ENCODE results near the gene CNTNAP2.

The CNTNAP2 gene

GRCh38 chr7:146345251-146345650 lies 228.7 kb downstream of the CNTNAP2 start:
- Histone ChIP-seq H4K5ac (ENCODE audit: low read length) (no peak overlapping the region), H4K8ac (ENCODE audit: low read depth, low read length) (no peak overlapping the region), H3K4me1 (ENCODE audit: control insufficient read depth, low read depth, low read length) (no peaks in the 10 kb centered on the region), H3K4me2 (ENCODE audit: low read length) (no peak overlapping the region), H2BK15ac (replicated peaks; ENCODE audit: low read depth) (no peak overlapping the region), H3K27ac (ENCODE audit: low read depth, low read length) (no peak overlapping the region), H3K36me3 (ENCODE audit: control insufficient read depth, insufficient read depth, low read length) (no peaks in the 10 kb centered on the region), H2BK5ac (ENCODE audit: low read length) (no peak overlapping the region), H3K4ac (ENCODE audit: low read depth, low read length) (no peak overlapping the region), H2BK120ac (ENCODE audit: low read depth, low read length) (no peak overlapping the region), H3K56ac (ENCODE audit: low read length) (no peak overlapping the region), H3K4me3 (ENCODE audit: low read length) (no peak overlapping the region), H2AK5ac (ENCODE audit: low read length) (no peak overlapping the region), H3K27me3 (ENCODE audit: insufficient read depth, low read length, poor library complexity) (no peaks in the 10 kb centered on the region), H3K79me1 (ENCODE audit: low read length) (no peaks in the 10 kb centered on the region), H3K18ac (ENCODE audit: low read length) (no peak overlapping the region), H3K9ac (ENCODE audit: low read length) (no peak overlapping the region), H3K79me2 (ENCODE audit: control insufficient read depth, insufficient read depth, low read length) (no peaks in the 10 kb centered on the region), H3K23ac (ENCODE audit: low read length) (no peak overlapping the region)
- peak; percentile 13 for DNase-seq
- no CpG with 5 or more reads among the region's 6 CpGs for WGBS (ENCODE audit: extremely low coverage, insufficient coverage, low lambda C conversion rate)

- H4K5ac ChIP-seq (ENCODE audit: low read length): no peak overlapping the region
- no peak overlapping the region for H3K27ac ChIP-seq (ENCODE audit: low read depth, low read length)
- H2BK15ac ChIP-seq (replicated peaks; ENCODE audit: low read depth): no peak overlapping the region
- no peak overlapping the region for H2AK5ac ChIP-seq (ENCODE audit: low read length)
- H3K4me3 ChIP-seq (ENCODE audit: low read length): no peak overlapping the region
- H3K79me1 ChIP-seq (ENCODE audit: low read length): no peaks in the 10 kb centered on the region
- H3K36me3 ChIP-seq (ENCODE audit: control insufficient read depth, insufficient read depth, low read length): no peaks in the 10 kb centered on the region
- H4K8ac ChIP-seq (ENCODE audit: low read depth, low read length): no peak overlapping the region
- WGBS (ENCODE audit: extremely low coverage, insufficient coverage, low lambda C conversion rate): no CpG with 5 or more reads among the region's 5 CpGs
- no peaks in the 10 kb centered on the region for H3K79me2 ChIP-seq (ENCODE audit: control insufficient read depth, insufficient read depth, low read length)
- no peak overlapping the region for H3K9ac ChIP-seq (ENCODE audit: low read length)
- H3K27me3 ChIP-seq (ENCODE audit: insufficient read depth, low read length, poor library complexity): no peaks in the 10 kb centered on the region
- peak; percentile 77 for DNase-seq
- no peak overlapping the region for H2BK120ac ChIP-seq (ENCODE audit: low read depth, low read length)
- no peak overlapping the region for H3K4me2 ChIP-seq (ENCODE audit: low read length)
- no peak overlapping the region for H2BK5ac ChIP-seq (ENCODE audit: low read length)
- no peaks in the 10 kb centered on the region for H3K4me1 ChIP-seq (ENCODE audit: control insufficient read depth, low read depth, low read length)
- H3K18ac ChIP-seq (ENCODE audit: low read length): no peak overlapping the region
- no peak overlapping the region for H3K56ac ChIP-seq (ENCODE audit: low read length)
- no peak overlapping the region for H3K4ac ChIP-seq (ENCODE audit: low read depth, low read length)
- H3K23ac ChIP-seq (ENCODE audit: low read length): no peak overlapping the region
These were observed 229.5 kb downstream of the CNTNAP2 start for GRCh38 chr7:146346096-146346495.

- H3K4ac ChIP-seq (ENCODE audit: low read depth, low read length): no peak overlapping the region
- H2BK120ac ChIP-seq (ENCODE audit: low read depth, low read length): no peak overlapping the region
- no peaks in the 10 kb centered on the region for H3K79me2 ChIP-seq (ENCODE audit: control insufficient read depth, insufficient read depth, low read length)
- WGBS (ENCODE audit: extremely low coverage, insufficient coverage, low lambda C conversion rate): no CpG with 5 or more reads among the region's 1 CpG
- H3K36me3 ChIP-seq (ENCODE audit: control insufficient read depth, insufficient read depth, low read length): no peaks in the 10 kb centered on the region
- H4K5ac ChIP-seq (ENCODE audit: low read length): no peak overlapping the region
- no peak overlapping the region for H3K56ac ChIP-seq (ENCODE audit: low read length)
- H2BK5ac ChIP-seq (ENCODE audit: low read length): no peak overlapping the region
- H3K27me3 ChIP-seq (ENCODE audit: insufficient read depth, low read length, poor library complexity): no peaks in the 10 kb centered on the region
- DNase-seq: no peak
- H3K4me2 ChIP-seq (ENCODE audit: low read length): no peak overlapping the region
- no peak overlapping the region for H3K18ac ChIP-seq (ENCODE audit: low read length)
- H3K79me1 ChIP-seq (ENCODE audit: low read length): no peaks in the 10 kb centered on the region
- H3K4me1 ChIP-seq (ENCODE audit: control insufficient read depth, low read depth, low read length): no peaks in the 10 kb centered on the region
- H3K23ac ChIP-seq (ENCODE audit: low read length): no peak overlapping the region
- no peak overlapping the region for H2BK15ac ChIP-seq (replicated peaks; ENCODE audit: low read depth)
- H3K4me3 ChIP-seq (ENCODE audit: low read length): no peak overlapping the region
- no peak overlapping the region for H4K8ac ChIP-seq (ENCODE audit: low read depth, low read length)
- H3K9ac ChIP-seq (ENCODE audit: low read length): no peak overlapping the region
- H2AK5ac ChIP-seq (ENCODE audit: low read length): no peak overlapping the region
- H3K27ac ChIP-seq (ENCODE audit: low read depth, low read length): no peak overlapping the region
These were observed 238.6 kb downstream of the CNTNAP2 start for GRCh38 chr7:146355216-146355615.

GRCh38 chr7:146359176-146359575 lies 242.6 kb downstream of the CNTNAP2 start:
- no peak overlapping the region for H3K56ac ChIP-seq (ENCODE audit: low read length)
- no peak overlapping the region for H2BK120ac ChIP-seq (ENCODE audit: low read depth, low read length)
- WGBS (ENCODE audit: extremely low coverage, insufficient coverage, low lambda C conversion rate): no CpG with 5 or more reads among the region's 2 CpGs
- no peak overlapping the region for H3K23ac ChIP-seq (ENCODE audit: low read length)
- H3K4me2 ChIP-seq (ENCODE audit: low read length): no peak overlapping the region
- no peak overlapping the region for H3K27ac ChIP-seq (ENCODE audit: low read depth, low read length)
- H4K8ac ChIP-seq (ENCODE audit: low read depth, low read length): no peak overlapping the region
- H2BK15ac ChIP-seq (replicated peaks; ENCODE audit: low read depth): no peak overlapping the region
- H2BK5ac ChIP-seq (ENCODE audit: low read length): no peak overlapping the region
- no peaks in the 10 kb centered on the region for H3K36me3 ChIP-seq (ENCODE audit: control insufficient read depth, insufficient read depth, low read length)
- no peak overlapping the region for H3K4ac ChIP-seq (ENCODE audit: low read depth, low read length)
- no peak overlapping the region for H4K5ac ChIP-seq (ENCODE audit: low read length)
- no peak overlapping the region for H3K4me3 ChIP-seq (ENCODE audit: low read length)
- DNase-seq: no peak
- no peak overlapping the region for H2AK5ac ChIP-seq (ENCODE audit: low read length)
- H3K79me1 ChIP-seq (ENCODE audit: low read length): no peaks in the 10 kb centered on the region
- H3K18ac ChIP-seq (ENCODE audit: low read length): no peak overlapping the region
- H3K79me2 ChIP-seq (ENCODE audit: control insufficient read depth, insufficient read depth, low read length): no peaks in the 10 kb centered on the region
- no peaks in the 10 kb centered on the region for H3K4me1 ChIP-seq (ENCODE audit: control insufficient read depth, low read depth, low read length)
- no peaks in the 10 kb centered on the region for H3K27me3 ChIP-seq (ENCODE audit: insufficient read depth, low read length, poor library complexity)
- H3K9ac ChIP-seq (ENCODE audit: low read length): no peak overlapping the region

- DNase-seq: no peak
These were observed 250.3 kb downstream of the CNTNAP2 start for GRCh38 chr7:146366938-146367337.

GRCh38 chr7:146370171-146370570 lies 253.6 kb downstream of the CNTNAP2 start:
- H3K23ac ChIP-seq (ENCODE audit: low read length): no peak overlapping the region
- H3K27ac ChIP-seq (ENCODE audit: low read depth, low read length): no peak overlapping the region
- H3K9ac ChIP-seq (ENCODE audit: low read length): no peak overlapping the region
- H3K27me3 ChIP-seq (ENCODE audit: insufficient read depth, low read length, poor library complexity): no peaks in the 10 kb centered on the region
- H3K36me3 ChIP-seq (ENCODE audit: control insufficient read depth, insufficient read depth, low read length): no peaks in the 10 kb centered on the region
- no peak for DNase-seq
- H3K4me3 ChIP-seq (ENCODE audit: low read length): no peak overlapping the region
- no peak overlapping the region for H2AK5ac ChIP-seq (ENCODE audit: low read length)
- no peak overlapping the region for H3K4me2 ChIP-seq (ENCODE audit: low read length)
- H3K18ac ChIP-seq (ENCODE audit: low read length): peak overlapping the region; percentile 18
- no peak overlapping the region for H2BK5ac ChIP-seq (ENCODE audit: low read length)
- no CpG with 5 or more reads among the region's 9 CpGs for WGBS (ENCODE audit: extremely low coverage, insufficient coverage, low lambda C conversion rate)
- H3K4me1 ChIP-seq (ENCODE audit: control insufficient read depth, low read depth, low read length): no peaks in the 10 kb centered on the region
- no peak overlapping the region for H4K5ac ChIP-seq (ENCODE audit: low read length)
- no peak overlapping the region for H2BK120ac ChIP-seq (ENCODE audit: low read depth, low read length)
- no peaks in the 10 kb centered on the region for H3K79me2 ChIP-seq (ENCODE audit: control insufficient read depth, insufficient read depth, low read length)
- H3K4ac ChIP-seq (ENCODE audit: low read depth, low read length): no peak overlapping the region
- no peak overlapping the region for H3K56ac ChIP-seq (ENCODE audit: low read length)
- H4K8ac ChIP-seq (ENCODE audit: low read depth, low read length): no peak overlapping the region
- no peak overlapping the region for H2BK15ac ChIP-seq (replicated peaks; ENCODE audit: low read depth)
- no peaks in the 10 kb centered on the region for H3K79me1 ChIP-seq (ENCODE audit: low read length)

More at GRCh38 chr7:146366938-146367337, 250.3 kb downstream of the CNTNAP2 start:
- no peak overlapping the region for H3K56ac ChIP-seq (ENCODE audit: low read length)
- H2BK5ac ChIP-seq (ENCODE audit: low read length): no peak overlapping the region
- H3K27me3 ChIP-seq (ENCODE audit: insufficient read depth, low read length, poor library complexity): no peaks in the 10 kb centered on the region
- H2BK15ac ChIP-seq (replicated peaks; ENCODE audit: low read depth): no peak overlapping the region
- no peak overlapping the region for H4K5ac ChIP-seq (ENCODE audit: low read length)
- H3K79me1 ChIP-seq (ENCODE audit: low read length): no peaks in the 10 kb centered on the region
- no peaks in the 10 kb centered on the region for H3K4me1 ChIP-seq (ENCODE audit: control insufficient read depth, low read depth, low read length)
- no peaks in the 10 kb centered on the region for H3K79me2 ChIP-seq (ENCODE audit: control insufficient read depth, insufficient read depth, low read length)
- no peak overlapping the region for H3K18ac ChIP-seq (ENCODE audit: low read length)
- H3K4me2 ChIP-seq (ENCODE audit: low read length): no peak overlapping the region
- no peak overlapping the region for H2AK5ac ChIP-seq (ENCODE audit: low read length)
- no peak overlapping the region for H4K8ac ChIP-seq (ENCODE audit: low read depth, low read length)
- H3K27ac ChIP-seq (ENCODE audit: low read depth, low read length): no peak overlapping the region
- no peak overlapping the region for H3K4me3 ChIP-seq (ENCODE audit: low read length)
- no peak overlapping the region for H2BK120ac ChIP-seq (ENCODE audit: low read depth, low read length)
- H3K4ac ChIP-seq (ENCODE audit: low read depth, low read length): no peak overlapping the region
- no peaks in the 10 kb centered on the region for H3K36me3 ChIP-seq (ENCODE audit: control insufficient read depth, insufficient read depth, low read length)
- H3K9ac ChIP-seq (ENCODE audit: low read length): no peak overlapping the region
- no CpG with 5 or more reads among the region's 2 CpGs for WGBS (ENCODE audit: extremely low coverage, insufficient coverage, low lambda C conversion rate)
- no peak overlapping the region for H3K23ac ChIP-seq (ENCODE audit: low read length)
